GM18873 (cell line): ENCODE measurements around the gene MCM5.
"Not testable (repeated sequence)": the region's sequence is repeated elsewhere in the genome, so short reads cannot be mapped to it uniquely, and the experiment has no call there.

Source experiments
- ATAC-seq: cut with Tn5 transposase; IDR thresholded peaks from one replicate; pipeline ENCODE4 v1.9.1; 2021; ENCODE audit warnings: mild to moderate bottlenecking, moderate library complexity, moderate number of reproducible peaks; ENCODE audit not compliant: unreplicated experiment, low FRiP score

MCM5 gene

DNA sequence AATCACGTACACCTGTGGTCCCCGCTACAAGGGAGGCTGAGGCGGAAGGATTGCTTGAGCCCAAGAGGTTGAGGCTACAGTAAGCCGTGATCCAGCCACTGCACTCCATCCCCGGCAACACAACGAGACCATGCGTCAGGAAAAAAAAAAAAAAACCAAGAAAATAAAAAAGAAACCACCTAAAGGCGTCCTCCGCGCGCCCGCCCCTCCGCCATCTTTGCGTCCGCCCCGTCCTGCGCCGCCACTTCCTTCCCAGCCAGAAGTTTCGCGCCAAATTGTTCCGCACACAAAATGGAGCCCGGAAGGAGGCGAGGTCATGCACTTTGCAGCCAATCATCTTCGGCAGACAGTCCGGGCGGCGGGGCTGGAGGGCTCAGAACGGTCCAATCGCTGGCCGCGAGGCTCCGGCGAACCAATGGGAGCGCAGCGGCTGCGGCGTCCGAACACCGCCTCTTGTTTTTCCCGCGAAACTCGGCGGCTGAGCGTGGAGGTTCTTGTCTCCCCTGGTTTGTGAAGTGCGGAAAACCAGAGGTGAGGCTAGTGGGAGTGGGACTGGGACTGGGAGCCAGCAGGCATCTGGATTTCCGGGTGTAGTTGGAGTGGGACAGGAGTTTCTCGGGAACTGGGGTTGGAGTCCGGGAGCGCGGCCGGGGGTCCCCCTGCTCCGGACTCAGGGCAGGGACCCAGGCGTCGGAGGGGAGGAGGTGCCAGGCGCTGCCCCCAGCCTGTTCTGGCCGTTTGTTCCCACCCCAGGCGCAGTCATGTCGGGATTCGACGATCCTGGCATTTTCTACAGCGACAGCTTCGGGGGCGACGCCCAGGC, at the start of gene MCM5:
MCM5 (plus strand) TSS at position 463 of the 823 bp plus-strand sequence; CDS start at position 762, 299 bp downstream.
- peak; percentile 91 for ATAC-seq

GRCh38 chr22:35350539-35351503, 49.1 kb upstream of the MCM5 start:
- peak; percentile 68 for ATAC-seq

GRCh38 chr22:35352214-35353111, 47.5 kb upstream of the MCM5 start:
- ATAC-seq: no peak

GRCh38 chr22:35353318-35353717, 46.6 kb upstream of the MCM5 start:
- no peak for ATAC-seq

GRCh38 chr22:35354068-35354467, 45.9 kb upstream of the MCM5 start:
- ATAC-seq: no peak

GRCh38 chr22:35357883-35358621, 41.9 kb upstream of the MCM5 start:
- no peak for ATAC-seq

DNA sequence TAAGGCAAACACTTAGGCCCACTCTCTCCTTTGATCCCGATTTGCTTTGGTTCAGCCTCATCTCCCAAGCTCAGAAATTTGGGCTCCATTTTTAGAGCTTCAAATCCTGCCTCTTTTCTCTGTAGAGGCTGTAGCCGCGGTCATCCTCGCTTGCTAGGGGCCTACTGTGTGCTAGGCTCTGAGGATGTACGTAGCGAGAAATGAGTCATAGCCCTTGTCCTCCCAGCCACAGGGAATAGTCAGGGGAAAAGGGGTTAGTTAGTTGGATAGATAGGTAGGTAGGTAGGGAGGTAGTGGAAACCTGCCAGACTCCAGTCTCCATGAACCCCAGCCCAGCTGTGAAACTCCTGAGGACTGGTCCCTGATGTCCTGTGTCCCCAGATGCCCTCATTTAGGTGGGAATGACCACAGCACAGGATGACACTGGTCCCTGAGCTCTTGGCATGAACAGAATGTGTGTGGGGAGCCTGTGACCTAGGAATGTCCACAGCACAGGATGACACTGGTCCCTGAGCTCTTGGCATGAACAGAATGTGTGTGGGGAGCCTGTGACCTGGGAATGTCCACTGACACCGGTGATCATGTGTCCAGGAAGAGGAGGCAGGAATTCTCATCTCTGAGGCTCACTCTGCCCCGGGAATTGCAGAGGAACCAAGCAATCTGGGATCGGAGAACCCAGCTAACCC, 40.4 kb upstream of the MCM5 start:
- ATAC-seq: no peak

DNA sequence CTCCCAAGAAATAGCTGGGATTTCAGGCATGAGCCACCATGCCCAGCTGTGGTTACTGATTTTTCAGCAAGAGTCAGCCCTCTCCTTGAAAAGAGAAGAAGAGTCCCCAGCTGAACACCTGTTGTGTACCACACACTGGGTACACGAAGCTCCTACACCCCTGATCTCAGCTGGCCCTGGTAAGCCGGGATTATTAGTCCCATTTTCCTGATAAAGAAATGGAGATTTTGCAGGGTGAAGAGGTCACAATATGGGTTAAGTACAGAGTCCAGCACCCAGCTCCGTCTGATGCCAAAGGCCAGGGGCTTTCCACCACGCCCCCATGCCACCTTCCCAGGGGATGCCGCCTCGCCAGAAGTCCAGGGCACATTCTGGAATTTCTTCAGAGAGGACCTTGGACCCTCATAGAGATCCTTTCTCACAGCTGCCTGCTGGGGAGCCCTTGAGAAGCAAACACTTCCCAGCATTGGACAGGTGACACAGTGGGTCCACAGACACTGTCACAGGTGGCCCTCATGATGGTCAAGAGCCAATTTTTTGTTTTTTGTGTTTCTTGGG, 38.9 kb upstream of the MCM5 start:
- no peak for ATAC-seq

GRCh38 chr22:35363566-35364086, 36.3 kb upstream of the MCM5 start:
- ATAC-seq: no peak

DNA sequence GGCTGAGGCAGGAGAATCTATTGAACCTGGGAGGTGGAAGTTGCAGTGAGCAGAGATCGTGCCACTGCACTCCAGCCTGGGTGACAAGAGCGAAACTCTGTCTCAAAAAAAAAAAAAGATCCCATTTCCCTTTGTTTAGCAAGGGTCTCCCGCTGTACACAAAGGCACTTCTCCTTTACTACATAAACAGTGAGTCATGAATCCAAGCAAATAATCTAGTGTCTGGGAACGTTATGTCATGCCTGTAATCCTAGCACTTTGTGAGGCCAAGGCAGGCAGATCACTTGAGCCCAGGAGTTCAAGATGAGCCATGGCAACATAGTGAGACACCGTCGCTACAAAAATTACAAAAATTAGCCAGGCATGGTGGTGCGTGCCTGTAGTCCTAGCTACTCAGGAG, 35.7 kb upstream of the MCM5 start:
- not testable (repeated sequence) for ATAC-seq

DNA sequence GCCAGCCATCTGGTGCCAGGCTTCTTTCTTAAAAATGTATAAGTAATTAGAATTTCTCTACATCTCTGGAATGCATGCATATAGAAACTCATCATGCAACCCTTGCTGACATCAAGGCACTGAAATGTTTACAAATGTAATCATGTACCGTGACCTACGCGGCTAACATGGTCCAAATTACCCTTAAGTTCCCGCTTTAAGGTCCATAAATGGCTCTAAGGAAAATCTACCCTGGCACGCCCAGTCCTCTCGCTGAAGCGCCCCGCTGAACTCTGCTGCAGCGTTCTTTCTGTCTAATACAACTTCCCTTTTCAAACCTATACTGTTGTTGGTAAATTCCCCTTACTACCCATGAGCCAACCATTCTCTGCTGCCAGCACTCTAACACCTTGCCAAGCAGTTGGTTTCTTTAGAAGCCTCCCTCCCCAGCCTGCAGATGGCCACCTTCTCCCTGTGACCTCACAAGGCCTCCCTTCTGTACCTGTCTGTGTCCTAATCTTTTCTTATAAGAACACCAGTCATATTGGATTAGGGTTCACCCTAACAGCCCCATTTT, 32.5 kb upstream of the MCM5 start:
- no peak for ATAC-seq

GRCh38 chr22:35368386-35368785, 31.6 kb upstream of the MCM5 start:
- no peak for ATAC-seq

- ATAC-seq: no peak
These were observed 29.9 kb upstream of the MCM5 start for GRCh38 chr22:35369996-35370395.

DNA sequence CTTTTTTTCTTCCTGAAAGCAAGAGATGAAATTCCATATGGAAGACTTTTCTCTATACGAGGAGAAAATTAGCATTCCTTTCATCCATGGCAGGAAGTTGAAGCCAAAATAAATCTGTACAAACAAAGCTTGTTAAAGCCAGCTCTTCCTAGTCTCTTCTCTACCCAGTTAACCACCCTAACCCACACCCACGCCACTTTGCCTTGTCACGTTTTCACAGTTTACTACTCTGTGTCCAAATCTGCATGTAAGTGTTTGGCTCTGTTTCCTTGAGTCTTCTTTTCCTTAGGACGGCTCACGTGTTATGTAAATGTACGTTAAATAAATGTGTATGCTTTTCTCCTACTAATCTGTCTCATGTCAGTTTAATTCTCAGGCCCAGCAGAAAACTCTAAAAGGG, 26.2 kb upstream of the MCM5 start:
- ATAC-seq: no peak

DNA sequence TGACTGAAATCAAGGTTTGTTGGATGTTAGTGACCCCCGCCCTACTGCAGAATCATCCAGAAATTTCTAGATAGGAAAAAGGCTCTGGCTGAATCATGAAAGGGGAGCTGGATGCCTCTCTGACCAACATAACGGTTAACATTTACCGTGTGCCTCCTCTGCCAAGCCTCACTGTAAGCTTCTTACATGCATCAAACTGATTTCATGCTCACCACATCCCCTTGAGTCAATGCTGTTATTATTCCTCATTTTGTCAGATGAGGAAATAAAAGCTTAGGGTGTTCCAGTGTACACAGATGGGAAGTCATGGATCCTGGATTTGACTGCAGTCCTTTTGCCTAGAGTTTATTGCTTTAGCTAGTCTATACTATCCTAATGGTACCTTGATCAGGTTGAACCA, 24.9 kb upstream of the MCM5 start:
- ATAC-seq: no peak

DNA sequence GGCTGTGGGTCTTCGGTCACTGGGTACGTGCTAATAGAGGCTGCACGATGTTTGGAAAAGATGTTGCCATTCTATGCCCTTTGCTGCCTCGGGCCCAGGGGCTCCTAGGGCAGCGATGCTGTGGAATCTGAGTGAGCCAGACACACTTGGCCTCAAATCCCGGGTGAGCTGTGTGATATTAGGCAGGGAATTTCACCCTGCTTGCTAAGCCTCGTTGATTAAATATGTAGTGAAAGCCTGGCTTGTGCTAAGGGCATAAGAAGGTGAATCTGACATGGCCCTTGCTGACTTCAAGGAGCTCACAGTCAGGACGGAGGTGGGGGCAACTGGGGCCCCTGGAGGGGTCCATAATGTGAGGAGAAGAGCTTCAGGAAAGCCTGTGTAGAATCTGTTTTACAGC, 24.4 kb upstream of the MCM5 start:
- no peak for ATAC-seq

DNA sequence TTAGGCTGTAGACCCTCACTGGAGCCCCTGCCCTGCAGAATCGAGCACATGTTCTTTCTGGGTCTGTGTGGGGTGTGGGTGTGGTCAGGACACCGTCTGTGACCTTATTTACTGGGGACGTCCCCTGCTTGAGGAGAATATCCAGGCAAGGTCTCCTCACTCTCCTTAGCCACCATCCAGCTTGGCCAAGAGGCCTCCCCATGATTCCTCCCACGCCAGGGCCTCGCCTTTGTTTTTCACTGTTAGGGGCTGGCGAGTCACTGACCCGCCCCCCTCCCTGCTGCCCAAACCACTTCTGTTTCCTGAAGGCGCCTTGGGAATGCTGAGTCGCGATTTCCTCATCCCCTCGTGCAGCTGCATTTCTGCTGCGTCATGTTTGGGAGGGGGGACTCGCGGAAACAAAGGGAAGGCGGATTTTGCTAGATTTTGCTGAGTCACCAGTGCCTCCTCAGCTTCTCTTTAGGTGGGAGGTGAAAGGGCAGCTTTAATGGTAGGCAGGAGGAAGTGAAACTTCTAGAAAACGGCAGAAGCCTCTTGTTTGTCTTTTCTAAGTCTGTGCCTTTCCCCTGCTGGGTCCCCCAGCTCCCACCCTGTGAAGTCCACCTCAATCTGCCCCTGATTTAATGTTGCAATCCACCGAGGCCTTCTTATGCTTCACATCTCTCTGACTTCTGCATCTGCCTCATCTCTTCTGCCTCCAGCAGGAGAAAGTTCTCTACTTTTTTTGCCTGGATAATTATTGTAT, 23.0 kb upstream of the MCM5 start:
- peak; percentile 54 for ATAC-seq

GRCh38 chr22:35377735-35378134, 22.2 kb upstream of the MCM5 start:
- no peak for ATAC-seq
